Natural killer cell treated with Interleukin-12 subunit alpha and Interleukin-12 subunit beta and Interleukin-15 and Interleukin-18, amount 100 ng/mL, for 72 hours (primary cell): ENCODE results near the gene ACKR2. TPM values are rescaled to one million over a fixed set of nuclear protein-coding genes. Genes with fewer than 3 reads are reported as not detected.

Experiments used
- ATAC-seq, 2 donors: fragments of 150-1000 bp; cut with Tn5 transposase in 1 of 2; sonication (Bioruptor Pico), chemical (Tn5 transposase) in 1 of 2; 2 replicates each; pipeline ENCODE4 v1.10.0; 2021
- DNase-seq: peaks from one replicate; pipeline ENCODE4 v3.0.0; 2022; ENCODE audit warnings: low spot score
- H3K27ac Mint-ChIP-seq, 2 donors: 1 replicate in 1 of 2; 2 replicates in 1 of 2; pipeline ENCODE4 v1.8.0; 2022; ENCODE audit warnings: mixed read lengths in 2 of 2, mild to moderate bottlenecking in 1 of 2, moderate library complexity in 1 of 2
- H3K27me3 Mint-ChIP-seq, 2 donors: 1 replicate in 1 of 2; 2 replicates in 1 of 2; pipeline ENCODE4 v1.8.0; 2022; ENCODE audit warnings: mixed read lengths in 2 of 2
- H3K36me3 Mint-ChIP-seq: one replicate; pipeline ENCODE4 v1.8.0; 2022; ENCODE audit warnings: mixed read lengths
- H3K4me1 Mint-ChIP-seq, 2 donors: 1 replicate in 1 of 2; 2 replicates in 1 of 2; pipeline ENCODE4 v1.8.0; 2022; ENCODE audit warnings: low read depth in 2 of 2, mixed read lengths in 2 of 2, mild to moderate bottlenecking in 1 of 2
- H3K4me3 Mint-ChIP-seq: one replicate; pipeline ENCODE4 v1.8.0; 2022; ENCODE audit warnings: mixed read lengths
- H3K9me3 Mint-ChIP-seq: 2 replicates; pipeline ENCODE4 v1.8.0; 2022; ENCODE audit warnings: mixed read lengths
- total RNA-seq, 2 donors: library from RNA; stranded (reverse); gene quantifications; one replicate each; pipeline ENCODE4 v1.2.3, GENCODE V29; 2022

Gene ACKR2
- total RNA-seq, 2 donors from 2014 or later, result 2.3 to 11.5 TPM

GRCh38 chr3:42849017-42849416 is 39.8 kb downstream of the ACKR2 start:
- Mint-ChIP-seq H3K27me3 (no peaks in the 10 kb centered on the region), H3K36me3 (no peaks in the 10 kb centered on the region), H3K4me3 (no peak overlapping the region), H3K27ac (no peak overlapping the region), H3K4me1 (peaks cover 15 to 29% of the 10 kb centered on the region in 2 donors), H3K9me3 (peaks cover 2% of the 10 kb centered on the region)
- no peak for ATAC-seq
- DNase-seq, result no peak

GRCh38 chr3:42850263-42850662 is 41.0 kb downstream of the ACKR2 start:
- peaks cover 15 to 29% of the 10 kb centered on the region in 2 donors for H3K4me1 Mint-ChIP-seq
- H3K36me3 Mint-ChIP-seq, result no peaks in the 10 kb centered on the region
- peaks cover 0 to 2% of the 10 kb centered on the region in 2 donors for H3K27me3 Mint-ChIP-seq
- DNase-seq (no peak), ATAC-seq (no peak)
- H3K27ac Mint-ChIP-seq, result no peak overlapping the region
- peaks cover 2% of the 10 kb centered on the region for H3K9me3 Mint-ChIP-seq
- no peak overlapping the region for H3K4me3 Mint-ChIP-seq

GRCh38 chr3:42851228-42851834 is 42.1 kb downstream of the ACKR2 start:
- peaks cover 15 to 29% of the 10 kb centered on the region in 2 donors for H3K4me1 Mint-ChIP-seq
- DNase-seq (no peak), ATAC-seq (no peak)
- no peak overlapping the region for H3K4me3 Mint-ChIP-seq
- H3K9me3 Mint-ChIP-seq, result peaks cover 2% of the 10 kb centered on the region
- H3K27me3 Mint-ChIP-seq, result peaks cover 0 to 6% of the 10 kb centered on the region in 2 donors
- no peaks in the 10 kb centered on the region for H3K36me3 Mint-ChIP-seq
- no peak overlapping the region for H3K27ac Mint-ChIP-seq

- H3K4me3 Mint-ChIP-seq, result no peak overlapping the region
- peaks cover 0 to 6% of the 10 kb centered on the region in 2 donors for H3K27me3 Mint-ChIP-seq
- H3K9me3 Mint-ChIP-seq, result no peaks in the 10 kb centered on the region
- no peak overlapping the region for H3K27ac Mint-ChIP-seq
- DNase-seq (no peak), ATAC-seq (no peak)
- no peaks in the 10 kb centered on the region for H3K36me3 Mint-ChIP-seq
- H3K4me1 Mint-ChIP-seq, result peaks cover 5 to 18% of the 10 kb centered on the region in 2 donors
These were observed 43.2 kb downstream of the ACKR2 start for GRCh38 chr3:42852441-42852840.

GRCh38 chr3:42853056-42853455 is 43.8 kb downstream of the ACKR2 start:
- Mint-ChIP-seq H3K4me3 (no peak overlapping the region), H3K27ac (no peak overlapping the region), H3K4me1 (peaks cover 0 to 13% of the 10 kb centered on the region in 2 donors), H3K27me3 (peaks cover 0 to 6% of the 10 kb centered on the region in 2 donors), H3K36me3 (no peaks in the 10 kb centered on the region), H3K9me3 (no peaks in the 10 kb centered on the region)
- no peak for ATAC-seq
- no peak for DNase-seq

- ATAC-seq (no peak), DNase-seq (no peak)
- H3K27me3 Mint-ChIP-seq, result peaks cover 0 to 12% of the 10 kb centered on the region in 2 donors
- H3K27ac Mint-ChIP-seq, result no peak overlapping the region
- H3K36me3 Mint-ChIP-seq, result peaks cover 5% of the 10 kb centered on the region
- H3K4me3 Mint-ChIP-seq, result no peak overlapping the region
- no peaks in the 10 kb centered on the region for H3K9me3 Mint-ChIP-seq
- peaks cover 0 to 11% of the 10 kb centered on the region in 2 donors for H3K4me1 Mint-ChIP-seq
These were observed 44.6 kb downstream of the ACKR2 start for GRCh38 chr3:42853739-42854302.

- Mint-ChIP-seq H3K27ac (no peak overlapping the region), H3K27me3 (peaks cover 3 to 21% of the 10 kb centered on the region in 2 donors), H3K4me1 (peaks cover 0 to 3% of the 10 kb centered on the region in 2 donors), H3K9me3 (no peaks in the 10 kb centered on the region), H3K4me3 (no peak overlapping the region), H3K36me3 (peaks cover 6% of the 10 kb centered on the region)
- ATAC-seq (no peak), DNase-seq (no peak)
These were observed 45.9 kb downstream of the ACKR2 start for GRCh38 chr3:42855219-42855546.

GRCh38 chr3:42855547-42856380 is 46.5 kb downstream of the ACKR2 start:
- no peaks in the 10 kb centered on the region for H3K4me1 Mint-ChIP-seq
- H3K27me3 Mint-ChIP-seq, result peaks cover 7 to 27% of the 10 kb centered on the region in 2 donors
- peaks cover 11% of the 10 kb centered on the region for H3K36me3 Mint-ChIP-seq
- no peak overlapping the region for H3K27ac Mint-ChIP-seq
- H3K4me3 Mint-ChIP-seq, result no peak overlapping the region
- ATAC-seq, result no peak
- no peak for DNase-seq
- H3K9me3 Mint-ChIP-seq, result no peaks in the 10 kb centered on the region

- Mint-ChIP-seq H3K4me3 (no peak overlapping the region), H3K9me3 (no peaks in the 10 kb centered on the region), H3K27me3 (peaks cover 7 to 32% of the 10 kb centered on the region in 2 donors), H3K4me1 (no peaks in the 10 kb centered on the region), H3K27ac (no peak overlapping the region), H3K36me3 (peaks cover 12% of the 10 kb centered on the region)
- DNase-seq (no peak), ATAC-seq (no peak)
These were observed 47.3 kb downstream of the ACKR2 start for GRCh38 chr3:42856544-42856943.

GRCh38 chr3:42864321-42864950 is 55.2 kb downstream of the ACKR2 start:
- DNase-seq (no peak), ATAC-seq (no peak)
- Mint-ChIP-seq H3K4me1 (no peaks in the 10 kb centered on the region), H3K27me3 (peaks cover 9 to 26% of the 10 kb centered on the region in 2 donors), H3K27ac (no peak overlapping the region), H3K4me3 (no peak overlapping the region), H3K9me3 (no peaks in the 10 kb centered on the region), H3K36me3 (peaks cover 5% of the 10 kb centered on the region)

GRCh38 chr3:42865256-42865655 is 56.0 kb downstream of the ACKR2 start:
- ATAC-seq (no peak), DNase-seq (no peak)
- Mint-ChIP-seq H3K36me3 (peaks cover 5% of the 10 kb centered on the region), H3K27me3 (peaks cover 6 to 19% of the 10 kb centered on the region in 2 donors), H3K4me1 (no peaks in the 10 kb centered on the region), H3K27ac (no peak overlapping the region), H3K4me3 (no peak overlapping the region), H3K9me3 (no peaks in the 10 kb centered on the region)

GRCh38 chr3:42867138-42867537 is 57.9 kb downstream of the ACKR2 start:
- Mint-ChIP-seq H3K36me3 (no peaks in the 10 kb centered on the region), H3K9me3 (no peaks in the 10 kb centered on the region), H3K4me1 (no peaks in the 10 kb centered on the region), H3K4me3 (no peak overlapping the region), H3K27ac (no peak overlapping the region), H3K27me3 (peaks cover under 1 to 3% of the 10 kb centered on the region in 2 donors)
- ATAC-seq, result no peak
- DNase-seq, result no peak

GRCh38 chr3:42868841-42869240 is 59.6 kb downstream of the ACKR2 start:
- Mint-ChIP-seq H3K36me3 (no peaks in the 10 kb centered on the region), H3K27me3 (no peaks in the 10 kb centered on the region), H3K4me1 (no peaks in the 10 kb centered on the region), H3K27ac (no peak overlapping the region), H3K4me3 (no peak overlapping the region), H3K9me3 (no peaks in the 10 kb centered on the region)
- ATAC-seq, result no peak
- no peak for DNase-seq
